Measurements from ENCODE around the gene LRRC1.

The LRRC1 gene

DNA sequence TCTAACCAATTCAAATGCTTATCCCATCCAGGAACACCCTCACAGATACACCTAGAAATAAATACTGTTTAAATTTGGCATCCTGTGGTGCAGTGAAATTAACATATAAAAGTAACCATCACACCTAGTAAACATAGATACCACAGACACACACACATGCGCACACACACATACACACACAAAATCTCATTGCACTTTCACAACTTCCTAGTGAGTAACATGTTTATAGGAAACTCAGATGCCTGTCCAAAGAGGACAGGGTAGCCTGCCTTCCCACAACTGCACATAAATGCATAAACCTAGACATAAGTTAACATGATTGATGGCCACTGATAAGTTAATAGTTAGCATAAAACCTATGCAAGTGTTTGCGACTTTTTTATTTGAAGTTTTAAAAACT, 56.8 kb downstream of the LRRC1 start:
- no peak for DNase-seq

DNA sequence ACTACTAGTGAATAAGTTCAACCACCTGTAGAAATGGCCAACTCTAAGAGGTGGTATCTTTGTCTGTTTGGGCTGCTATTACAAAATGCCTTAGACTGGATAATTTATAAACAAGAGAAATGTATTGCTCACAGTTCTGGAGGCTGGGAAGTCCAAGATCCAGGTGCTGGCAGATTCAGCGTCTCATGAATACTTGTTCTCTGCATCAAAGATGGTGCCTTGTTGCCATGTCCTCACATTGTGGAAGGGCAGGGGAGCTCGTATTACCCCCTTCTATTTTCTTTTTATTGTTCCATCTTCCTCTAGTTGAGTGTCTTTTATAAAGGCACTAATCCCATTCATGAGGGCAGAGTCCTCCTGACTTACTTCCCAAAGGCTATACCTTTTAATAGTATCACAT, 58.0 kb downstream of the LRRC1 start:
- no peak for DNase-seq

DNA sequence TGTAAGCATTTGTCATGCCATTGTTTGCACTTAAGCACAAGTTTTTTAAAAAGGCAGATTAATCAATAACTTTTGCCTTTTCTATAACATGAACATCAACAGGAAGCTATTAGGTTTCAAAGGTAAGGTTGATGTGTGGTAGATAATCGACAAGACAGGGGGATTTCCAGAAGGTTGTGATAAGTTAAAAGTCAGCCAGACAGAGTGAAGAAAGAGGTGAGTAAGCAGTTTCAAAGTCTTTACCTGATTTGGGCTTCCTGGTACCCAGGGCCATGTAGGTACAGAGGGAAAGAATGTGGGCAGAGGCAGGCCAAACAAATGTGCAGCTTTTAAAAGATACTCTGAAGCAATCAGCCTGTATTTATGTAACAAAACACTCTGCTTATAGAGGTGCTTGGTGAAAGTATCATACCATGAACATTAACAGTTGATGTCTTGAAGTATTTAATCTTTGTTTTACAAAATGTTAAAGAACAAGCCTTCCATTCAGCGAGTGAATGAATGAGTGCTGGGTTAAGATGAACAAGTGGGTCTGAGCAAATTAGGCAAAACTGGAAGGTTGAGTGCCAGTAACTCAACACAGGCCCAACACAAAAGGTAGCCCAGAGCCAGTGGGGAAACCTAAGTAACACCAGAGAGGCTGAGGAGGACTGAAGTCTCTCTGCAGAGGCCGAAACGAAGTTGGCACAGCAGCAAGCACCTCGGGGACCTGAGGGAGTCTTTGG, 60.2 kb downstream of the LRRC1 start:
- DNase-seq, result no peak

DNA sequence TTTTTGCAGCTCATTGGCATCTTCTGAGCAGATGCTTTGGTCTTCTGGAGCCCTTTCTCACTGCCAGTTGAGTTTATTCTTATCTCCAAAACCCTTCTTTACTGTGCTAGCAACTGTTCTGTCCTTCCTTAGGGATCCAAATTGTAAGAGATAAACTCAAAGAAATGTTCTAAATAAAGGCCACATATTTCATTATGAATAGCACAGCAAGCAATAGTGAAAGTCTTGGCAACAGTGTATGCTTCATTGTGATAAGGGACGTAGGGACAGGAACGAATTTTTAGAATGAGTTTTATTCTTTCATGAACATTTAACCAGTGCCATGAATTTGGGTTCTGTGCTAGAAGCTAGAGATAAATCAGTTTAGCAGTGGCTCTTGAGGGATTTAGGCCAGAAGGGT, 61.1 kb downstream of the LRRC1 start:
- no peak for DNase-seq

DNA sequence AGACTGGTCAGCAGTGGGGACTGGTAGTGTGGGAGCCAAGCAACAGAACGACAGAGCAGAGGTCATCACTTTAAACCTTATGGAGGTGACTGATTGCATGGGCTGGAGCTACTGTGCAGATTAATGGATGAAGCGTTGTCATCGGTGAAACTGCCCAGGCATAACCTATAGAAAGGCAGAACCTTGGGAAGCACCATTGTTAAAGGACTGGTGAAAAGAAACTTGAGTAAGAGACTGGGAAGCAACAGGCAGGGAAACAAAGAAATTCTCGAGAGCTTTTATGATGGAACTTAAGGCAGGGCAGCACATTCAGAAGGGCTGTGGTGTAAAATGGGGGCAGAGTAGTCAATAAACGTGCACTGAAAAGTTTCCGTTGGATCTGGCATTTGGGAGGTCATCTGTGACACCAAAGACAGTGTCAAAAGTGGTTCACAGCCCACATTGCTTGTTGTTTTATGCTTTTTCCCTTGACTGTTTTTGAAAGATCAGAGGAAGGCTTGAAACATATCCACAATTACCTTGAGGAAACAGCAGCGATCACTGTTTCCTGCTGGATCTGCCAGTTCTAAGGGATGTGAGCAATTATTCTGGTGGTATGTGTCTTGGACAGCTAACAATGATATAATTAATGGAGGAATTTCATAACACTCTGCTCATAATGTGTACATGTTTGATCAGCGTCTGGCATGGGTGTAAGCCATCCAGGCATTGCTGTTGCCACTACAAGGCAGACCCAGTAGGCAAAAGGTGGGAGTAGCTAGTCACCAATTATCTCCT, 62.7 kb downstream of the LRRC1 start:
- DNase-seq, result no peak

DNA sequence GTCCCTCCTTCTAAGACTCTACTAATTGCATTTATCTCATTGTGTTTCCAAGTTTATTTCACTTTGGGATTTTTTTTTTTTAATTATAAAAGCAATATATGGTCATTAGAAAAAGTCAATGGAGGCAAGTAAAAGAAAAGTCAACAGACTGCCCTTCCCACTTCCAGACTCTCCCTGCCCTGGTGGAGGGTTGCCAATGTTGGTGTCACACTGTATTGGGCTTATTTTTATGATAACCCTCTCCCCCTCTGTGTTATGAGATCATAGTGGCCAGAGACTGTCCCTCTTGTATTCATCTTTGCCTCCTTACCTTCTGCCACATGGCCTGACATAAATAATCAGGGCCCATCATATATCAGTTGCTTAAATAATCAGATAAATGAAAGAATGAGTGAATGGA, 63.4 kb downstream of the LRRC1 start:
- no peak for DNase-seq

DNA sequence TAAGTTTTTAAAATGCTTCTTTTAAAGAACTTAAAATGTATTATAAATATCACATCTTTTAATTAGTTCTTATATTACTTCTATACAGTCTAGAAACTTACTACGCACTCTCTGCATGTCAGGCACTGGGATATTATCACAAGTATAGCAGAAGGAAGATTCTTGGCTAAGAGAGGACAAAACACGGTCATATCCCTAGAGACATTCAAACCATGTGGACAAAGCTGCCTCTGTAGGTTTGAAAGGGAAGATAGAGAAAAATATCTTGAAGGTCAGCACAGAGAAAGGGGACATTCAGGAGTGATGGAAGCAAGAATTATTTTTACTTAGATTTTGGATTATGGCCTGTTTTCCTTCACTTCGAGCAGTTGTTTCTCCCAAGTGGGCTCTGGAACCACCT, 64.1 kb downstream of the LRRC1 start:
- DNase-seq, result no peak

DNA sequence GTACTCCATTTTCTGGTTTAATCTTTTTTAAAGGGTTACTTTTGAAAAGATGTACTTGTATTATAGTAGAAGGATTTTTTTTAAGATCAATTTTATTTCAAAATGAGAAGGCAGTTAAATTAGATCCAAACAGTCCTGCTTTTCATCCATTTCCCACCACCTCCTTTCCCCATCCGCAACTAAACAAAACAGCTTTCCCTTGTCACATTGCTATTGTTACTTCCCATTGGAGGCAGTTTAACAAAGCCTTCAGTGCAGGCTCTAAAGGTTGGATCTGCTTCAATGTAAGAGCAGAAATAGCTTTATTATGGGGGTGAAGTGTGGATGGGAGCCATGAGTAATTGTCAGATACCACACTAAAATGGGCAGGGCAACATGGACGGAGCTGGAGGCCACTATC, 65.7 kb downstream of the LRRC1 start:
- no peak for DNase-seq

DNA sequence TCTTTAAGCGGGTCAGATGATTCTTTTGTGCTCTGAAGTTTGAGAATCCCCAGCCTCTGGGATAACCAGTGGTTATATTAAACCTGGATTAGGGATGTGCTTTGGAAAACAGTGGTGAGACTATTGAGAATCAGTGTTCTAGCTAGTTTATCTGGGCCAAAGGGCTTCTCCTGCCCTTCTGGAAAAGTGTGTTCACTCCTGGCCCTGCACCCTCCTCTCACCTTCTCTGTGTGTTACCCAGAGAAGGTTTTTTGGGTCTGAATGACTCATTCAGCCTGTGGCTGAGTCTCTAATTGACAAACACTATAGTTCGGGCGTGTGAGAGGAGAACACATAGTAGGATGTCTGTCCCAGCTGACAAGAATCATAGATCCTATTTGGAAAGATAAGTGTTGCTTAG, 66.7 kb downstream of the LRRC1 start:
- no peak for DNase-seq

DNA sequence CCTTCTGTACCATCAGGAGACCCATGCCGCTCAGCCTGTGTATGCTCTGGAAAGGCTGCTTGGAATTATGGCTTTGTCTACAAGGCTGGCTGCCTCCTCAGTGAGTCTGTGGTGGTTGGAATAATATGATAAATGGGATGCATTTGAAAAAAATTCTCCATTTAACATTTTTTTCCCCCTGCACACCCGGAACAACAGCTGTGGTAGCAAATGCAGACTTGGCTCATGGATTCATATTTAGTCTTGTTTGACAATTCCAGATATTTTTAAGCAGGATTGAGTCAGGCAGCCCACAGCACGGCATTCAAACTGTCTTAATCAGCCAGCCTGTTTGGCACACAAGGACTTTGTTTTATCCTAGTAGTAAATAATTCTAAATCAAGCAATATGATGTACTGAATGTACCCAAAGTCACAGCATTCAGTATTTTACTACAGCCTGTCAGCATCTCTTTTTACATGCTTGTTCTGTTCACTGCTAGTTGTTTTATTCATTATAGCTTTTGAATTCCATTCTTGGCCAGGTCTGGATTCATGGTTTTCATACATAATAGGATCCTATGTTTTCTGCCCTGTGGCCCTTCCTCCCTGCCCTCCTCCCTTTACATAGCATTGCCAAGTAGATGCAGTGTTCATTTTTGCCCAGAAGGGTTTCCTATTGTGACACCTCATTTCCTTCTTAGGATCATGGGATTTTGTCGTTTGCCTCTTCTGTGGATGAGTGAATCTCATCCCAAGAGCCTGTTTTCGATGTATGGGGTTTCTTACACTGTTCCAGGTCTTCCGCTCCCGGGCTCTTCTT, 68.1 kb downstream of the LRRC1 start:
- DNase-seq, result no peak

DNA sequence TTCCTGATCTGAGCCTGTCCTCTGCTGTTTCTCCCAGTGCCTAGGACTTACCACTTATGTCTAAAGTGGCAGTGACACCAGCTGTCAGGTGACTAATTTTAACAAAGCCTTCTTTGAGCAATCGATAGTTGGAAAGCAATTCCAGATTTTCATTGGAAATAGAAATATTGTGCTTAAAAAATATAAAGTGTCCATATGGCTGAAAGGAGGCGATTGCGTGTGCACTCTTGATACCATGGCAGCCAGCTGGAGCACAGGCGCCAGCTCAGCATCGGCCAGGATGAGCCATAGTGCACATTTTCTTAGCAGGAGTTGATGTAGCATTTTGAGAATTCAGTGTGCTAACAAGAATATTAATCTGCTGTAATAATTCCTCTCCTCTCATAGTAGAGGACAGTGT, 70.0 kb downstream of the LRRC1 start:
- no peak for DNase-seq

DNA sequence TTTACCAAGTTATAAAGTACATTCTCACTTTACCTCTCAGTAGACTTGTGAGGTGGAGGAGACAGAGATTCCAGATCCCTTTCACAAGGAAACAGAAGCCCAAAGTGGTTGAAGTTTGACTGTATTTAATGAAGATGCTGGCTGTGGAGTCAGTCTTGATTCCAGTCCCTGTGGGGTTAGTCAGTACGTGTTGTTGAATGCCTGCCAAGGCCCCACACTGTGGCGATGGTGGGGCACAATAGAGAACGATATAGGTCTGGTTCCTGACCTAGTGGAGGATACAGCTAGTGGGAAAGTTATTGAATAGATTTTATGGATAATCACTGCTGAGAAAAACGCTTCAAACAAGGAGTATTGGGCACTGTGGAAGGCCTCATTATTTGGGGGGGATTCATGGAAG, 71.4 kb downstream of the LRRC1 start:
- DNase-seq, result no peak

DNA sequence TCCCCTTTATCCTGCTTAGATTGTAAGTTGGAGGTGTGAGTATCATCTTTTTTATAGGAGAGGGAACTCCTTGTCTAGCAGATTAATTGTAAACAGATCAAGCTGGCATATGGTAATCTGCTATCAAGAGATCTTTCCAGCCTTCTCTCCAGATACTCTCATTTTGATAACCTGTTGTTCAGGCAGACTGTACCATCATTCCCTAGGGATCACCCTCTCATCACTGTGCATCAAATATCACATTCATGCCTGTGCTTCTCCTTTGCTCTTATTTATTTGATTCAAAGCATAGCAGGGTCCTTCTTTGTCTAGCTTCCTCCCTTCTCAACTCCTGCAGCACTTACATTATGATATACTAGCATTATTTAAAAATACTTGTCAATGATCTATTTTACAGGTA, 73.8 kb downstream of the LRRC1 start:
- DNase-seq, result no peak

DNA sequence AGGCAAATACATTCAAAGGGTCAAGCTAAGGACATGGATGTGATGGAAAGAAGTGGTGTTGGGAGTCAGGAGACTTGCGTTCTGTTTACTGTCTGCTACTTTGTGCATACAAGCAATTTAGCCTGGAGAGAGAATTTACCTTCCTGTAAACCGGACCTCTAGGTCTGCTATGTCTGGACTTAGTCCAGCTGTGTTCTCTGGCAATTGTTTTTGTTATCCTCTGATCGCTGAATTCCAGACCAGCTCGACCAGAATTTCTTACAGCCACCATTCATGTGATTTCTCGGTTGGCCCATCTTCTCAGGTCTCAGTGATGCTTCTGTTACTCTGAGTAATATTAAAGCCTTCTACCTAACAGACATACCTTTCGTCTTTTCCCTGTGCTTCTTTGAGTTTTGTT, 75.2 kb downstream of the LRRC1 start:
- no peak for DNase-seq

DNA sequence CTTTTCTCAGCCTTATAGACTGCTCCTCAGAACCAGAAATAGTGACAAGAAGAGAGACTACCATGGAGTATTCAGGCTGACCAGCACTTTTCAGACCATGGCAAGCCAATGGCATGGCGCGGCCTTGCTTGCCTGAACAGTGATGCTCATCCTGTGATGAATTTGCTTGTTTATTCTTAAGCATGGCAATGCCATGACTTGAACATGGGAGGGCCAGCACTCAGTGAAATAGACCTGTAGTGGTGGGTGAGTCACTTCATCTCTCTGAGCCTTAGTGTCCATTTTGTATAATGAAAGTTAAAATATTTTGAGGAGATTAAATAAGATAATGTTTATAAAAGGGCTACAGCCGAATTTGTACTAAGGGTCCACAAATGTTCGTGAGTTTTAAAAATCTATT, 79.1 kb downstream of the LRRC1 start:
- no peak for DNase-seq

DNA sequence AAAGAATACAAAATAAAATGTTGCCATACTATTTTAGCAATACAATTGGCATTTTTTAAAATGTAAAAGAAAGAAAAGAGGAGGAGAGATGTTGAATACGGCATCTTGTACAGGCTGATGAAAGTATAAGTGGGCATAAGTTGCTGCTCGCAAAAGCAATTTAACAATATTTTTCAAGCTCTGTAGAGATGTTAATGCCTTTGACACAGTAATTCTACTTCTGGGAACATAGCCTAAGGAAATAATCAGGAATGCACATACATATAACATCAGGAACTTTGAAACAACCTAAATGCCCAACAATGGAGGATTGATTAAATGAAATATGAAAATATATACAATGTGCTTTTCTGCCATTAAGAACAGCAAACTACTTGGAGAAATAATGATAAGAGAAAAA, 80.2 kb downstream of the LRRC1 start:
- DNase-seq, result no peak

DNA sequence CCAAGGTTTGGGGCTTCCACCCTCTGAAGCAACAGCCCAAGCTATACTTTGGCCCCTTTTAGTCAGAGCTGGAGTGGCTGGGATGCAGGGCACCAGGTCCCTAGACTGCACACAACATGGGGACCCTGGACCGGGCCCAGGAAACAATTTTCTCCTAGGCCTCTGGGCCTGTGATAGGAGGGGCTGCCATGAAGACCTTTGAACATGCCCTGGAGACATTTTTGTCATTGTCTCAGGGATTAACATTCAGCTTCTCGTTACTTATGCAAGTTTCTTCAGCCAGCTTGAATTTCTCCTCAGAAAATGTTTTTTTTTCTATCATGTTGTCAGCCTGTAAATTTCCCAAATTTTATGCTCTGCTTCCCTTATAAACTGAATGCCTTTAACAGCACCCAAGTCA, 82.3 kb downstream of the LRRC1 start:
- DNase-seq, result no peak

DNA sequence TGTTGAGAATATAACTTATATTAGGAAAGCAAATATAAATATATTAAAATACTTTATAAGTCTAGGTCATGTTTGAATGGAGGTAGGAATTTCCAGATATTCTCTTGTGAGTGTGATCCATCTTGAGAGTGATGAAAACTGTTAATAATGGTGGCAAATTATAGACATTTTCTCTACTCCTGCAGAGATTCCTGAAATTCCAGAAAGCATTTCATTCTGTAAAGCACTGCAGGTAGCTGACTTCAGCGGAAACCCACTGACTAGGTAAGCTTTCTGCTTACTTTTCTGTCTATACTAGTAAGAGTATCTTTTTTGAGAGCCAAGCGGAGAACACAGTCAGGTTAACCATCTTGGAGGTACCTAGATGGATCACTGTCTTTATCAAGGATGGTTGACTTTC, 84.0 kb downstream of the LRRC1 start:
- DNase-seq, result no peak

DNA sequence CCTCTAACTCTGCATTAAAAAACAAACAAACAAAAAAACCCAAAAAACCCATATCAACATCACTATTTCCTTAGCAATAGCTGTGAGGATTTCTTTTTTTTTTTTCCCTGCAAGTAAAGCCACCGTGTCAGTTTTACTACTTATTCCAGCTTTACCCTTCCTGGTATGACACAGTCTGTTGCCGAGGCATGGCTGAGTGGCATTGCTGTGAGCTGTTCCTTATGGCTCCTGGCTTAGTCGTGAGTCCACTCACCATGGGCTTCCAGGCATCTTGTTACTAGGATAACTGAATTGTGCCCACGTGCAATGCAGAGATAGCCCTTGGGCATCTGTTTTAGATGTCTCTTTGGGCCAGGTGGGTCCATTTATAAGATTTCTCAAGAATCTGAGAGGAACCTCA, 84.8 kb downstream of the LRRC1 start:
- no peak for DNase-seq

DNA sequence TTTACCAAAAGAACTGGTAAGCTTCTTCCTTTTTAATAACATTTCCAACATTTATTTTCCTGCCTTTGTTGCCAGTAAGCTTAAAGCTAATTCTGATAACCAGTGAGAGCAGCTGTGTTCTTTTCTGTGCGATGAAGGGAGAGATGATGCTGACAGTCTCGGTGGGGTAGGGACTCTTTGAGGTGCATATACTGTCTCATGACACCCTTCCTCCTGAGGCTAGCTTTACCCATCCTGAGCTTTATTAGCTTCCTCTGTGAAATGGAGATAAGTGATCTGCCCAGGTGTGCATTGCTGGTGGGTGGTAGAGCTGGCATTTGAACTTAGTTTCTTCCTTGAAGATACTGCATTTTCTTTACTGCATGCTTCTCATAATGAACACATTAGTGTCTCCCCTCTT, 92.5 kb downstream of the LRRC1 start:
- DNase-seq, result no peak

DNA sequence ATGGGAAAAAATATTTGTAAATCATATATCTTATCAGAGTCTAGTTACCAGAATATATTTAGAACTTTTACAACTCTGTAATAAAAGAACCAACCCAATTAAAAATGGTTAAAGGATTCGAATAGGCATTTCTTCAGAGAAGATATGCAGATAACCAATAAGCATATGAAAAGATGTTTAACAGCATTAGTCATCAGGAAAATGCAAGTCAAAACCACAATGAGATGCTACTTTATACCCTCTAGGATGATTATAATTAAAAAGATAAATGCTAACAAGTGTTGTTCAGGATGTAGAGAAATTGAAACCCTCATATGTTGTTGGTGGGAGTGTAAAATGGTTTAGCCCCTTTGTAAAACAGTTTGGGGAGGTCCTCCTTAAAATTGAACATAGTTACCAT, 94.1 kb downstream of the LRRC1 start:
- no peak for DNase-seq

DNA sequence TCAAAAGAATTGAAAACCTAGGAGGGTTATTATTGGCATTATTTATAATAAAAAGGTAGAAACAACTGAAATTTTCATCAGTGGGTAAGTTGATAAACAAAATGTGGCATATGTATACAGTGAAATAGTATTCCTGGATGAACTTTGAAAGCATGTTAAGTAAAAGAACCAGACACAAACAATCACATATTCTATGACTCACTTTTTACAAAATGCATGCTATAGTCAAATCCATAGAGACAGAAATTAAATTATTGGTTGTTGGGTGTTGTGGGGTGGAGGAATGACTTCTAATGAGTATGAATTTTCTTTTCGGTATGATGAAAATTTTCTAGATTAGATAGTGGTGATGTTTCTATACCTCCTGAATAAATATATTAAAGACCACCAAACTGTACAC, 94.6 kb downstream of the LRRC1 start:
- DNase-seq, result no peak

DNA sequence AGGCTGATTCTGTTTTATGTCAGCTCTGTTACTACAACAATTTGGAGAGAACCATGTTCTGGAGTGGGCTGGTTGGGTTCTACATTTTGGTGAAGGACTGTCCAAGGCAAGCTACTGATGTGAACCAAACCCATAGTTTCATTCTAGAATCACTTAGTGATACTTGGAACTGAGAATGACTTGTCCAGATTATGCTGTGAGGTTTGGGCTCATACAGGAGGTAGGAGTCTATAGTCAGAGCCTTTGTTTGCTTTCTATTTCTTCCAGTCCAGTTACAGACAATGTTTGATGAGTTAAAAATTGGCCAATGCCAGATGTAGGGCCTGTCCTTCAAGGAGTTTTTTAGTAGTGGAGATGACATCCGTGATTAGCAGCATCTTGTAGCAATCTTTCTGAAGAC, 97.9 kb downstream of the LRRC1 start:
- DNase-seq, result no peak

DNA sequence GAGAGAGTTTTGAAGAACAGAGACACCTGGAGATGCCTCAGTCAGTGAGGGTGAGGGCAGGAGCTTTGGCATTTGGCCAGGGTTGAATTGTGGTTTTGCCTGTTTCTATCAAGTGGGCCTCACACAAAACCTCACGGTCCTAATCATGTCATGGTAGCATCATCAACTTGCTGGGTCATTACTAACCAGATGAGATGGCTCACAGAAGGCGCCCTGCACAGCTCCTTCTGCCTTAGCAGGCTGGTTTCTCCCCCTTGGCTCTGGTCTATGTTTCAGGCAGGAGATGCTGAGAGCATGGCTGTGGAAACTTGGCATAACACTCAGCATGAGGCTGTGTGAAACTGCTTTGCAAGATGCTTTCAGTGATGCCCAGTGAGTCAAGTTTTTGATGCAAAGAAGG, 99.3 kb downstream of the LRRC1 start:
- DNase-seq, result no peak
